ENCODE results near the gene SLC4A3. TPM values are rescaled to one million over a fixed set of nuclear protein-coding genes. Genes with fewer than 3 reads are reported as not detected.

Gene SLC4A3
- total RNA-seq, 1 donor from 2014 or later = 2.1 TPM

GRCh38 chr2:219598308-219599078 is 28.9 kb upstream of the SLC4A3 start:
- no peaks in the 10 kb centered on the region for H3K9me3 Mint-ChIP-seq (ENCODE audit: unreplicated experiment)
- peak overlapping the region; percentile 97 for H3K27ac Mint-ChIP-seq (ENCODE audit: unreplicated experiment)
- H3K4me3 Mint-ChIP-seq (ENCODE audit: unreplicated experiment) = peak overlapping the region; percentile 94
- H3K36me3 Mint-ChIP-seq (ENCODE audit: low read depth, unreplicated experiment) = peaks cover 17% of the 10 kb centered on the region
- no peak for TF ChIP-seq CTCF (IDR thresholded peaks at IDR 0.05; ENCODE audit: unreplicated experiment)
- peaks cover 15% of the 10 kb centered on the region for H3K4me1 Mint-ChIP-seq (ENCODE audit: unreplicated experiment)
- peaks cover 3% of the 10 kb centered on the region for H3K27me3 Mint-ChIP-seq (ENCODE audit: unreplicated experiment)
- no peak for DNase-seq (ENCODE audit: low spot score)

GRCh38 chr2:219603771-219604170 is 23.7 kb upstream of the SLC4A3 start:
- Mint-ChIP-seq H3K4me1 (ENCODE audit: unreplicated experiment) (no peaks in the 10 kb centered on the region), H3K9me3 (ENCODE audit: unreplicated experiment) (no peaks in the 10 kb centered on the region), H3K27ac (ENCODE audit: unreplicated experiment) (no peak overlapping the region), H3K27me3 (ENCODE audit: unreplicated experiment) (peaks cover 10% of the 10 kb centered on the region), H3K36me3 (ENCODE audit: low read depth, unreplicated experiment) (peaks cover 40% of the 10 kb centered on the region), H3K4me3 (ENCODE audit: unreplicated experiment) (no peak overlapping the region)
- TF ChIP-seq CTCF (IDR thresholded peaks at IDR 0.05; ENCODE audit: unreplicated experiment) = no peak
- no peak for DNase-seq (ENCODE audit: low spot score)

- Mint-ChIP-seq H3K4me1 (ENCODE audit: unreplicated experiment) (no peaks in the 10 kb centered on the region), H3K36me3 (ENCODE audit: low read depth, unreplicated experiment) (peaks cover 46% of the 10 kb centered on the region), H3K9me3 (ENCODE audit: unreplicated experiment) (no peaks in the 10 kb centered on the region), H3K27me3 (ENCODE audit: unreplicated experiment) (peaks cover 8% of the 10 kb centered on the region), H3K4me3 (ENCODE audit: unreplicated experiment) (no peak overlapping the region), H3K27ac (ENCODE audit: unreplicated experiment) (no peak overlapping the region)
- no peak for DNase-seq (ENCODE audit: low spot score)
- TF ChIP-seq CTCF (IDR thresholded peaks at IDR 0.05; ENCODE audit: unreplicated experiment) = no peak
Observed at GRCh38 chr2:219605607-219605954, 21.8 kb upstream of the SLC4A3 start.

- Mint-ChIP-seq H3K27me3 (ENCODE audit: unreplicated experiment) (peaks cover 19% of the 10 kb centered on the region), H3K9me3 (ENCODE audit: unreplicated experiment) (no peaks in the 10 kb centered on the region), H3K36me3 (ENCODE audit: low read depth, unreplicated experiment) (peaks cover 37% of the 10 kb centered on the region), H3K27ac (ENCODE audit: unreplicated experiment) (no peak overlapping the region), H3K4me3 (ENCODE audit: unreplicated experiment) (no peak overlapping the region), H3K4me1 (ENCODE audit: unreplicated experiment) (no peaks in the 10 kb centered on the region)
- TF ChIP-seq CTCF (IDR thresholded peaks at IDR 0.05; ENCODE audit: unreplicated experiment) = no peak
- no peak for DNase-seq (ENCODE audit: low spot score)
Observed at GRCh38 chr2:219607931-219608330, 19.5 kb upstream of the SLC4A3 start.

GRCh38 chr2:219608399-219608964 is 18.9 kb upstream of the SLC4A3 start:
- Mint-ChIP-seq H3K4me1 (ENCODE audit: unreplicated experiment) (no peaks in the 10 kb centered on the region), H3K4me3 (ENCODE audit: unreplicated experiment) (no peak overlapping the region), H3K27me3 (ENCODE audit: unreplicated experiment) (peaks cover 19% of the 10 kb centered on the region), H3K9me3 (ENCODE audit: unreplicated experiment) (no peaks in the 10 kb centered on the region), H3K36me3 (ENCODE audit: low read depth, unreplicated experiment) (peaks cover 37% of the 10 kb centered on the region), H3K27ac (ENCODE audit: unreplicated experiment) (no peak overlapping the region)
- no peak for TF ChIP-seq CTCF (IDR thresholded peaks at IDR 0.05; ENCODE audit: unreplicated experiment)
- no peak for DNase-seq (ENCODE audit: low spot score)
